Stimulated activated CD4-positive, alpha-beta T cell treated with anti-CD3 and anti-CD28 coated beads, Interleukin-1b, Interleukin-23, amount 100 ng/mL, for 24 hours (primary cell): Measurements from ENCODE around the gene TMEM203.
A peak's percentile ranks its signal among the peaks of the same experiment; 100 is the strongest.
"Not testable (repeated sequence)": the region's sequence is repeated elsewhere in the genome, so short reads cannot be mapped to it uniquely, and the experiment has no call there.

ENCODE experiments used
- DNase-seq, 4 experiments: peaks; one replicate each; pipeline ENCODE4 v3.0.0-alpha.2; 2020; ENCODE audit warnings: low read depth in 4 of 4, low spot score in 1 of 4

The TMEM203 gene

DNA sequence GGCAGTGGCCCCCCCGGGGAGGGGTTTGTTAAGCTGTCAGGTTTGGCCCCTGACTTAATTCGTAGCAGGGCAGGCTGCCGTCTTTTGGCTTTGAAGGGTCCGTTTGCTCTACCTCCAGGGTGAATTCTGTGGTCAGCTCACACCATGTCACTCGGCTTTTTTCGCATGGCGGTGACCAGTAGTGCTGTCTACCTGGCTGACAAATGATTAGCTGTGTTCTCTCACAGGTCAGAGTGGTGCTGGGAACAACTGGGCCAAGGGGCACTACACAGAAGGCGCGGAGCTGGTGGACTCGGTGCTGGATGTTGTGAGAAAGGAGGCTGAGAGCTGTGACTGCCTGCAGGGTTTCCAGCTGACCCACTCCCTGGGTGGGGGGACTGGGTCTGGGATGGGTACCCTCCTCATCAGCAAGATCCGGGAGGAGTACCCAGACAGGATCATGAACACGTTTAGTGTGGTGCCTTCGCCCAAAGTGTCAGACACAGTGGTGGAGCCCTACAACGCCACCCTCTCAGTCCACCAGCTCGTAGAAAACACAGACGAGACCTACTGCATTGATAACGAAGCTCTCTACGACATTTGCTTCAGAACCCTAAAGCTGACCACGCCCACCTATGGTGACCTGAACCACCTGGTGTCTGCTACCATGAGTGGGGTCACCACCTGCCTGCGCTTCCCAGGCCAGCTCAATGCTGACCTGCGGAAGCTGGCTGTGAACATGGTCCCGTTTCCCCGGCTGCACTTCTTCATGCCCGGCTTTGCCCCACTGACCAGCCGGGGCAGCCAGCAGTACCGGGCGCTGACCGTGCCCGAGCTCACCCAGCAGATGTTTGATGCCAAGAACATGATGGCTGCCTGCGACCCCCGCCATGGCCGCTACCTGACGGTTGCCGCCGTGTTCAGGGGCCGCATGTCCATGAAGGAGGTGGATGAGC is 37.1 kb upstream of the TMEM203 start:
- DNase-seq, result no peak

DNA sequence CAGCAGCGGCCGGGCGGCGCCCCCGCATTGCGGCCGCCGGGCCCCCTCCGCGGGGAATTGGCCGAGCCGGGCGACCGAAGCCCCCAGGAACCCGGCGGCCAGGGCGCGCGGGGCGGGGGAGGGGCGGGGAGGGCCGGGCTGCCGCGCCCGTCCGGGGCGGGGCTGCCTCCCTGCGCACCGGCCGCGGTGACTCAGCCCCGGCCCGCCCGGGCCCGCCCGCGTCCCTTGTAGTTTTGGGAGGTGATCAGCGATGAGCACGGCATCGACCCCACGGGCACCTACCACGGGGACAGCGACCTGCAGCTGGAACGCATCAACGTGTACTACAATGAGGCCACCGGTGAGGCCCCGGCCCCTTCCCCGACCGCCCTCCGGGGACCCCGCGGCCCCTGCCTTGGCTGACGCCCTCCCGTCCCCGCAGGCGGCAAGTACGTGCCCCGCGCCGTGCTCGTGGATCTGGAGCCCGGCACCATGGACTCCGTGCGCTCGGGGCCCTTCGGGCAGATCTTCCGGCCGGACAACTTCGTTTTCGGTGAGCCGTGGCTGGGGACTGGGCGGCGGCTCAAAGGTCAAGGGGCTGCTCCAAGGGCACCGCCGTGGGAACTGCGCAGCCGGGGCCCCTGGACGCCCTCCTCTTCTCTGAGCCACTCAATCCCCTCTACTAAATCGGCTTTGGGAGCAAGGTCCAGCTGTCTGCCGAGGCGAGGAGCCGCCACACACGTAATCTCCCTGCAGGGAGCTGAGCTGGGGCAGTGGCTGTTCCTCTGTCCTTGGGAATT is 36.2 kb upstream of the TMEM203 start:
- peak; percentile 31 to 64 (median 45) for DNase-seq

DNA sequence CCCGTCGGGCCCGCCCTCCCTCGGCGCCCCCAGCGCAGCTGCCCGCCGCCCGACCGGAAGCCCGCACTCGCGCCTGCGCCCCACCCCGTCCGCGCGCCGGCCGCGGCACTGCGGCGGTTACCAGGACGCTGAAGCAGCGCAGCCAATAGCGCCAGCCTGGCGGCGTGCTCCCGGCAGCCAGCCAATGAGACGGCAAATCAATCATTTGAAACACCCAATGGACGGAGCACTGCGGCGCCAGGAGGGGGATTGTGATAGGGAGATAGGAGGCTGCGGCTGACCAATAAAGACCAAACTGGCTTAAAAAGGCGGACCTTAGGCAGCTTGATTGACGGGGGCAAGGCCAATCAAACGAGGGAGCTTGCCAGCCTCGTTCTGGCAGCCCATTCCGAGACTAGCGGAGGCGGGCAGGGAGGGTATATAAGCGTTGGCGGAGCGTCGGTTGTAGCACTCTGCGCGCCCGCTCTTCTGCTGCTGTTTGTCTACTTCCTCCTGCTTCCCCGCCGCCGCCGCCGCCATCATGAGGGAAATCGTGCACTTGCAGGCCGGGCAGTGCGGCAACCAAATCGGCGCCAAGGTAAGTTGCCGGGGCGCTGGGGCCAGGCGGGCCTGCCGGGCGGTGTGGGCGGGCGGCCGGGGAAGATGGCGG is 35.5 kb upstream of the TMEM203 start, which contains the start of gene TUBB4B:
Gene TUBB4B (plus strand): TSS at position 447 of the 649 bp plus-strand sequence. CDS start 74 bp downstream, at position 521.
- DNase-seq, result peak; percentile 88 to 96 (median 94)

DNA sequence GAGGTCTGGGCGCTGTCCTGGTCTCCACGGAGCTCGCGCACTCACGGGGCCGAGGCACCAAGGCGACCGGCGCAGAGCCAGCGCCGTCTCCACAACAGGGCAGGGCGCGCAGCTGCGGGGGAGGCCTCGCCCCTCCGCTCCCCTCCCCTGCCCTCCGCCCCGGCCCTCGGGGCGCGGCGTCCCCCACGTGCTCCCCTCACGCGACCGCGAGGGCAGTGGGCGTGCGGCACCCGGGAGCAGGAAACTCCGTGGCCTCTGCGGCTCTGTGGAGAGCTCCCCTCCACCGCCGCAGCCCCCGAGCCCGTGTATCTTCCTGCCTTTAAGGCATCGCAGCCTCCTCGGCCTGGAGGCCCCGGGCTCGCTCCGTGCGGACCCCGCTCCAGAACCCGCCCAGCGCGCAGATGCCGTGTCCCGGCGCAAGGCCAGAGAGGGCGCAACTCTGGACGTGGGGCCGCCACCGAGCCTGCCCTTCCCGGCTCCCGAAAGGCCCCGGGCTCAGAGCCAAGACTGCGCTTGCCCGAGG is 34.9 kb upstream of the TMEM203 start:
- DNase-seq, result peak in 3 of 4 experiments; percentile 36 to 58 (median 55)

DNA sequence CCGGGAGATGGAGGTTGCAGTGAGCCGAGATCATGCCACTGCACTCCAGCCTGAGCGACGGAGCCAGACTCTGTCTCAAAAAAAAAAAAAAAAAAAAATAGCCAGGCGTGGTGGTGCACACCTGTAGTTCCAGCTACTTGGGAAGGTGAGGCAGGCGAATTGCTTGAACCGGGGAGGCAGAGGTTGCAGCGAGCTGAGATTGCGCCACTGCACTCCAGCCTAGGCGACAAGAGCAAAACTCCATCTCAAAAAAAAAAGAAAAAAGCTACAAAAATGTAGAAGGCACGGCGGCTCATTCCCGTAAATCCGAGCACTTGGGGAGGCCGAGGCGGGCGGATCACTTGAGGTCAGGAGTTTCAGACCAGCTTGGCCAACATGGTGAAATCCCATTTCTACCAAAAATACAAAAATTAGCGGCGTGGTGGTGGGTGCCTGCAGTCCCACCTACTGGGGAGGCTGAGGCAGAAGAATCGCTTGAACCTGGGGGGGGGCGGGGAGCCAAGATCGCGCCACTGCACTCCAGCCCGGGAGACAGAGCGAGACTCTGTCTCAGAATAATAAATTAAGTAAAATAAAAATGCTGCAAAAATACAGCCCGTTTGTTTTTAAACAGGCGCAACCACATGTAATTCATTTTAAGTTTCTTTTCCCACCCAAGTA is 34.2 kb upstream of the TMEM203 start:
- DNase-seq, result not testable (repeated sequence)

DNA sequence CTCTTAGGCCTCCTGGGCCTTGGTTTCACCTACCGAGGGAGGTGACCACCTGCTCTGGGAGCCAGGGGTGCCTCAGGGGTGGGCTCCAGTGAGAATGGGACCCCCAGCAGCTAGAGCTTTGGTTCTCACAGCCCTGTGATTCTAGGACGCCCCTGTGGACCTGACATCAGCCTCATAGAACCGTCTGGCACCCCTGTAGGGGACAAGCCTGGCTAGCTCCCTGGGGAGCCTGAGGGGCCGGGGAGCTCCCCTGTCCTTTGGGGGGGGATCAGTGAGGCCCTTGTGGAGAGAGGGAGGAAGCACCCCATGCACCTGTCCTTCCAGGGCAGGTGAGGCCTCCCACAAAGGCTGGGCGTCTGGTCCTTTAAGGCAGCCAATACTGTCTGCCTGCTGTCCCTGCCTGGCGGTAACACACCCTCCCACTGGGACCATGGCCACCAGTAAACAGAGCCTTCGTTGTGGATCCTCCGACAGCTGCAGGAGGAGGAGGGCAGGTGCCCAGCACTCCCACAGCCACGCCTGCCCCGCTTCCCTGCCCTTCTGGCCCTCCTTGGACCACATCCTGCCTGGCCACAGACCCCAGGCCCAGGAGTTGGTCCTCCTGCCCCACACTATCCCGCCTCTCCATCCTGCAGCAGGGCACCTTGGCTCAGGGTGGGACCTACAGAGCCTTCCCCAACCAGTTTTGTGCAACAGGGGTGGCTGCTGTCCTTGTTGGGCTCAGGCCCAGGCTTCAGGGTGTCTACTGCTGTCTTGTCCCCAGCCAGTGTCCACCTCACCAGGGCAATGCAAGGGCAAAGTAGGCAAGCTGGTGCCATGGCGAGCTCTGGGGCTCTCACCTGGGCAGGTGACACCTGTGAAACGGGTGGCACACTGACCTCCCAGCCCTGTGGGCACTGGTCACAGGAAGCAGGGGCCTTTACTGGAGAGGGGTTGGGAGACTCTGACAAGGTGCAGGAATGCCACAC is 32.6 kb upstream of the TMEM203 start:
- DNase-seq, result no peak

DNA sequence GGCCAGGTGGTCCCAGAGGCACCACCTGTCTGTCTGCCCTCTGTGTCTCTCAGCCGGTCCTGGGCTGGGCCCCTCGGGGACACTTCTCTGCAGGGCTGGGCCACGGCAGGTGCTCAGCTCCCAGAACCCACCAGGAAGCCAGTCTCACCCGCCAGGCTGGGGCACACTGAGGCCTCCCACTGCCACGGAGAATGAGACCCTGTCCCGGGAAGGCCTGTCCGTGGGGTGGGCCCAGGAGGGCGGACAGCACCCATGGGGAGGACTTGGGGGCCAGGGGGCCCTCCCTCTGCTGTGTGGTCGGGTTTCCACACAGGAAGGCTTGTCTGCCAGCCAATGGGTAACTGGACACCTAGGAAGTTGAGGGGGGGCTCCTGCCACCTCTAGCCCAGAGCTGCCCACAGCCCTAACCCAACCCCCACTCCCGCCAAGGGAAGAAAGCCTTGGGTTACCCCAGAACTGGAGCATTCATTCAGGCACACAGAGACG is 31.5 kb upstream of the TMEM203 start:
- no peak for DNase-seq

DNA sequence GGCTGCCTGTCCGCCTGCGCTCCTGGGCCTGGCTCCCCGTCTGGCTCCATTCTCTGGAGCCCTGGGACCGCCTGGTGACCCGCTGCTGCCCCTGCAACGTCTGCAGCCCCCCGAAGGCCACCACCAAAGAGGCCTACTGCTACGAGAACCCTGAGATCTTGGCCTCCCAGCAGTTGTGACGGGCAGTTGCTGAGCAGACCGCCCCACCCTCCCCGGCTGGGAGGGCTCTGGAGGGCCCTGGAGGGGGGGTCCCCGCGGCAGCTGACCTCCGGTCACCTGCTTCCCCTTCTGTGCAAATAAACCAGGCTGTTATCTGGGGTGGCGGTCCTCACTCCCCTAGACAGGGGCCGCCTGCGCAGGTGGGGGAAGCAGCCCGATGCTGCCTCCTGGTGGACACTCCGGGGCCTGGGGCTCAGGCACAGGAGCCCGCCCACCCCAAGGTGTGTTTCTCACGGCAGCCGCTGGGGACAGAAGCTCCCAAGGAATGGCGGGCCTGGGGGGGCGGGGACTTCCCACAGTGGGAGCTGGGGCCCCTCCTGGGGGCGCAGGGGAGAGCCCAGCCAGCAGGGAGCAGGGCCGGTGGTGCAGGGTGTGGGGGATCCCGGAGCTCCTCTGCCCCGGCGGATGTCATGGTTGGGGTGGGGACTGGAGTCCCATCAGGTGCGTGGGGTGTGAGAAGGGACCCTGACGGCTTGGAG is 30.9 kb upstream of the TMEM203 start:
- DNase-seq, result peak; percentile 81 to 91 (median 88)

DNA sequence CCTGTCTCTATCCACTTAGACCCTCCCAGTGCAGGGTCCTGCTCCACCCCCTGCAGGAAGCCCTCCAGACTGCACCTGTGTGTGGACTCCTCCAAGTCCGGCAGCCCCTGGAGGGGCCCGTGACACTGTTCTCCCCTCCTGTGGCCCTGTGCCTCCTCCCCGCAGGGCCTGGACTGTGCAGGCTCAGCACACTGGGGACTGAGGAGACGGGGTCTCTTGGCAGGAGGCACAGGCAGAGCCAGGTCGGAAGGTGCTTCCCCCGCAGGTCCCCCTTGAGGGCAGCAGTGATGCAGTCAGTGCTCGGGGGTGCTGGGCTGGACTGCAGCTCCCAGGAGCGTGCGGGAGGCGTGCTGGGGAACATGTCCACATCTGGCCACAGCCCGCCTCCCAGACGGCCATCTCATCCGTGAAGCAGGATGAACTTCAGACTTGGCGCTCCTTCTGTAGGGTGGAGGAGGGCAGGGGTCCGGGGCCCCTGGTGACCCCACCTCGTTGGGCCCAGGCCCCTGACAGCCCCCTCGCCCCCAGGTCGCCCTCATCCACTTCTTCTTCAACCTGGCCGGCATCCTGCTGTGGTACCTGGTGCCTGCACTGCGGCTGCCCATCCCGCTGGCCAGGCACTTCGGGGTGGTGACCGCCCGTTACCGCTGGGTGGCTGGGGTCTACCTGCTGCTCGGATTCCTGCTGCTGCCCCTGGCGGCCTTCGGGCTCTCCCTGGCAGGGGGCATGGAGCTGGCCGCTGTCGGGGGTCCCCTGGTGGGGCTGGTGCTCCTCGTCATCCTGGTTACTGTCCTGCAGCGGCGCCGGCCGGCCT is 30.2 kb upstream of the TMEM203 start:
- no peak for DNase-seq

DNA sequence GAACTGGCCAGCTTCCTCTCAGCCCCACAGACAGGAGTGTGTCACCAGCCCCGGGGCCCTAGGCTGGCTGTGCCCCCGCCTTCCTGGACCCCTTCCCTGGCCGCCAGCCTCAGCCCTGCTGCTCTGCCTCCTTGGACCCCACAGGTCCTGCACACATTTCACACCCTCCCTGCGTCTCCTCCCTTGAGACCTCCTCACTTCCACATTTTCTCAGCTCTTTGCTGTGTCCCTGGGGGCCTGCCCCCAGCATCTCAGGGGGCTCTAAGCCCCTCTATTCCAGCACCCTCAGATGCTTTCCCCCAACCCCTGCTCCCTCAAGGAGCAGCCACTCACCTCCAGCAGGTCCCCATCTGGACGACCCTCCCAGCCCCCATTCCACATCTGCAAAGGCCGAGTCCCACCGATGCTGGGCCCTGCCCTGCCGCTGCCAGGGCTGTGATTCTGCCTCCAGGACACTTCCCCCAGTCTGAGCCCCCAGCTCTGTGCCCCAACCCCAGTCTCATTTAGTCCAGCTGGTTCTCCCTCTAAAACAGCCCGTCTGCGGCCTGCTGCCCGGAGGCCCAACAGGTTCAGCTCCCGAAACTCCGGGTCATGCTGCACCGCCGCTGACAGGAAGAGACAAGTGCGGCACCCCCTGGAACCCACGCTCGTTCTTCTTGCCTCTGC is 29.4 kb upstream of the TMEM203 start:
- no peak for DNase-seq

DNA sequence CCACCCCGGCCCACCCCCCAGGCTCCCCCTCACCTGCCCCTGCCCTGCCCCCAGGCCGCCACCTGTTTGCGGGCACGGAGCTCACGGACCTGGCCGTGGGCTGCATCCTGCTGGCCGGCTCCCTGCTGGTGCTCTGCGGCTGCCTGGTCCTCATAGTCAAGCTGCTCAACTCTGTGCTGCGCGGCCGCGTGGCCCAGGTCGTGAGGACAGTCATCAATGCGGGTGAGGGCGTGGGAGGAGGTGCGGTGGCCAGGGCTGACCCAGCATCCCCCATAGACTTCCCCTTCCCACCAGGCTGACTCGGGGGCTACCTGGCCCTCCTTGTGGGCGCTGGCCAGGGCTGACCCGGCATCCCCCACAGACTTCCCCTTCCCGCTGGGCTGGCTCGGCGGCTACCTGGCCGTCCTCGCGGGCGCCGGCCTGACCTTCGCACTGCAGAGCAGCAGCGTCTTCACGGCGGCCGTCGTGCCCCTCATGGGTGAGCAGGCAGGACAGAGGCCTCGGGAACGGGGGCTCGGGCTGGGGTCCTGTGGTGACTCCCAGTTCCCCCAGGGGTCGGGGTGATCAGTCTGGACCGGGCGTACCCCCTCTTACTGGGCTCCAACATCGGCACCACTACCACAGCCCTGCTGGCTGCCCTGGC is 28.7 kb upstream of the TMEM203 start:
- DNase-seq, result no peak

DNA sequence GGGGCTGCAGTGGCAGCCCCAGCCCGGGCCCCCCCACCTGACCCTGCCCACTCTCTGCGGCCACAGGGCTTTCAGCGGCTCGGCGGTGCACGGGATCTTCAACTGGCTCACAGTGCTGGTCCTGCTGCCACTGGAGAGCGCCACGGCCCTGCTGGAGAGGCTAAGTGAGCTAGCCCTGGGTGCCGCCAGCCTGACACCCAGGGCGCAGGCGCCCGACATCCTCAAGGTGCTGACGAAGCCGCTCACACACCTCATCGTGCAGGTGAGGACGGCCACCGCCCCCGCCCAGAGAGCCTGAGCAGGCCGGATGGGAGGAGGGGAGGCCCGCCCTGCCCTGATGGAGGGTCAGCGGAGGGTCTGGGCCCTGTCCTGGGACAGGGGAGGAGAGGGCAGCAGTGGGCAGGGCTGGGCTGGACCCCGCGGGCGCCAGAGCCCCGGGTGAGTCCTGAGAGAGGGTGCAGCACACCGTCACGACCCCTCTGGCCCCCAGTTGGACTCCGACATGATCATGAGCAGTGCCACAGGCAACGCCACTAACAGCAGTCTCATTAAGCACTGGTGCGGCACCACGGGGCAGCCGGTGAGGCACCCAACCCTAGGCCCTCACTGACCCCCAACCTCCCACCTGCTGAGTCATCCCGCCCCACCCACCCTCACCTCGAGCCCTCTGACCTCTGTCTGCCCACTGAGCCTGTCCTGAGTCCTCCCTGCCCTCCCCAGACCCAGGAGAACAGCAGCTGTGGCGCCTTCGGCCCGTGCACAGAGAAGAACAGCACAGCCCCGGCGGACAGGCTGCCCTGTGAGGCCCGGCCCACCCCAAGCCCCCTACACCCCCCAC is 27.9 kb upstream of the TMEM203 start:
- DNase-seq, result no peak

DNA sequence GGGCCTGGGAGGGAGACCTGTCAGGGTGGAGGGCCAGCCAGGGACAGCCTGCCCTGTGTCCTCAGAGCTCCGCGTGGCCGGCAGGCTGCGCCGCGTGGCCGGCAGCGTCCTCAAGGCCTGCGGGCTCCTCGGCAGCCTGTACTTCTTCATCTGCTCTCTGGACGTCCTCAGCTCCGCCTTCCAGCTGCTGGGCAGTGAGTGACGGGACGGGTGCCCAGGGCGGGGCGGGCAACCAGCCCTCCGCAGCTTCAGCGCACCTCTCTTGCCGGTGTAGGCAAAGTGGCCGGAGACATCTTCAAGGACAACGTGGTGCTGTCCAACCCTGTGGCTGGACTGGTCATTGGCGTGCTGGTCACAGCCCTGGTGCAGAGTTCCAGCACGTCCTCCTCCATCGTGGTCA is 27.1 kb upstream of the TMEM203 start:
- DNase-seq, result no peak

DNA sequence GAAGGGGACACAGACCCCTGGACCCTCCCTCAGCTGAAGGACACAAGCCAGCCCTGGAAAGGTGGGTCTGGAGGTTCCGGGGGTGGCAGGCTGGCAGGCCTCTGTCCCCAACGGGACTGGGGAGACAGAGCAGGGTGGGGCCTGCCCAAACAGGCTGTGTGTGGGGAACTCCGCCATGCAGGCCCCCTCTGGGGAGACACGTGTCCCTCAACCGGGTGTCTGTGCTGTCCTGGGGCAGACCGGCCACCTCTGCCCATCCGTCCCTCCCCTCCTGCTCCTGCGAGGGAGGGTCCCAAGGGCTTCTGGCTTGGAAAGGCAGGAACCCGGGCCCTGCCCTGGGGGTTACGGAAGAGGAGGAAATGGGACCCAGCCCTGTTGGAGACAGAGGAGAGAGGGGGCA is 26.7 kb upstream of the TMEM203 start:
- DNase-seq, result no peak

DNA sequence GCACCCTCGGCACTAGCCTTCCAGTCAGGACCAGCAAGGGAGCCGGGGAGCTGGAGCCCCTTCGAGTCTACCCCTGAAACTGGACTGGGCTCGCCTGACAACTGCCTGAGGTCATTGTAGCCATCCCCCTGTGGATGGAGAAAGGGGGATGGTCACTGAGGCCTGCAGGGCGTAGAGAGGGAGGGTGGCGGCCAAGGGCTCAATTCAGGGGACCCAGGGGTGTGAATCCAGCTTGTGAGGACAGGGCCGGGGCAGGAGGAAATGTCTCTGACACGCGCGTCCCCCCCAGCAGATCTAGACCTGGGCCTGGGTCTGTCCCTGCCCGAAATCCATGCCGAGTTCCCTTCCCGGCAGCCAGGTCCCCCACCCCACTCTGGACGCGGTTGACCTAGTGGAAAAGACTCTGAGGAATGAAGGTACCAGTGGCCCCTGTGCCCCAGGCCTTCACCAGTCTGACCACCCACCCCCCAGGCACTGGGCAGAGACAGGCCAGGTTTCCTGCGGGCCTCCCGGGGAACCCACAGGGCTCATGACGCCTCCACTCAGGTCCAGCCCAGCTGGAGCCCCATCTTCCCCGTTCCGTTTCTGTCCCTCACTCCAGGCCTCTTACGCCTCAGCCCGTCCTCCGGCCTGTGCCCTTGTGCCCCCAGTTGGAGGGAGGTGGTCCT is 26.1 kb upstream of the TMEM203 start:
- DNase-seq, result no peak
